ENCODE results near the gene CHERP.
"Not testable (repeated sequence)": the region's sequence is repeated elsewhere in the genome, so short reads cannot be mapped to it uniquely, and the experiment has no call there.

- TF ChIP-seq, protein P1, sequence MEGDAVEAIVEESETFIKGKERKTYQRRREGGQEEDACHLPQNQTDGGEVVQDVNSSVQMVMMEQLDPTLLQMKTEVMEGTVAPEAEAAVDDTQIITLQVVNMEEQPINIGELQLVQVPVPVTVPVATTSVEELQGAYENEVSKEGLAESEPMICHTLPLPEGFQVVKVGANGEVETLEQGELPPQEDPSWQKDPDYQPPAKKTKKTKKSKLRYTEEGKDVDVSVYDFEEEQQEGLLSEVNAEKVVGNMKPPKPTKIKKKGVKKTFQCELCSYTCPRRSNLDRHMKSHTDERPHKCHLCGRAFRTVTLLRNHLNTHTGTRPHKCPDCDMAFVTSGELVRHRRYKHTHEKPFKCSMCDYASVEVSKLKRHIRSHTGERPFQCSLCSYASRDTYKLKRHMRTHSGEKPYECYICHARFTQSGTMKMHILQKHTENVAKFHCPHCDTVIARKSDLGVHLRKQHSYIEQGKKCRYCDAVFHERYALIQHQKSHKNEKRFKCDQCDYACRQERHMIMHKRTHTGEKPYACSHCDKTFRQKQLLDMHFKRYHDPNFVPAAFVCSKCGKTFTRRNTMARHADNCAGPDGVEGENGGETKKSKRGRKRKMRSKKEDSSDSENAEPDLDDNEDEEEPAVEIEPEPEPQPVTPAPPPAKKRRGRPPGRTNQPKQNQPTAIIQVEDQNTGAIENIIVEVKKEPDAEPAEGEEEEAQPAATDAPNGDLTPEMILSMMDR (IDR thresholded peaks at IDR 0.05): not testable (repeated sequence)
- not testable (repeated sequence) for TF ChIP-seq EZH2 (IDR thresholded peaks at IDR 0.05; ENCODE audit: borderline replicate concordance, insufficient read depth, low read depth, low read length, poor library complexity, severe bottlenecking)
These were observed 1.5 kb upstream of the CHERP start for GRCh38 chr19:16543734-16544133.
